ENCODE results near the gene MYH14.

Gene MYH14

GRCh38 chr19:50203281-50204080 is at the start of gene MYH14:
MYH14 (plus strand) TSS chr19:50203622; CDS start chr19:50210366, 6,744 bp downstream.
- H3K4me3 ChIP-seq (ENCODE audit: low read depth, low read length), result no peak within 1 kb of the TSS
- TF ChIP-seq, protein P1, sequence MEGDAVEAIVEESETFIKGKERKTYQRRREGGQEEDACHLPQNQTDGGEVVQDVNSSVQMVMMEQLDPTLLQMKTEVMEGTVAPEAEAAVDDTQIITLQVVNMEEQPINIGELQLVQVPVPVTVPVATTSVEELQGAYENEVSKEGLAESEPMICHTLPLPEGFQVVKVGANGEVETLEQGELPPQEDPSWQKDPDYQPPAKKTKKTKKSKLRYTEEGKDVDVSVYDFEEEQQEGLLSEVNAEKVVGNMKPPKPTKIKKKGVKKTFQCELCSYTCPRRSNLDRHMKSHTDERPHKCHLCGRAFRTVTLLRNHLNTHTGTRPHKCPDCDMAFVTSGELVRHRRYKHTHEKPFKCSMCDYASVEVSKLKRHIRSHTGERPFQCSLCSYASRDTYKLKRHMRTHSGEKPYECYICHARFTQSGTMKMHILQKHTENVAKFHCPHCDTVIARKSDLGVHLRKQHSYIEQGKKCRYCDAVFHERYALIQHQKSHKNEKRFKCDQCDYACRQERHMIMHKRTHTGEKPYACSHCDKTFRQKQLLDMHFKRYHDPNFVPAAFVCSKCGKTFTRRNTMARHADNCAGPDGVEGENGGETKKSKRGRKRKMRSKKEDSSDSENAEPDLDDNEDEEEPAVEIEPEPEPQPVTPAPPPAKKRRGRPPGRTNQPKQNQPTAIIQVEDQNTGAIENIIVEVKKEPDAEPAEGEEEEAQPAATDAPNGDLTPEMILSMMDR (IDR thresholded peaks at IDR 0.05; ENCODE audit: low read depth, low read length, missing control alignments), result no peak
- no peak for DNase-seq (ENCODE audit: low read depth)
- in situ Hi-C loops (cut with HindIII; ENCODE audit: low sequenced_read_pairs), result no loop called here

- TF ChIP-seq, protein P1 (IDR thresholded peaks at IDR 0.05; ENCODE audit: low read depth, low read length, missing control alignments), result no peak
- in situ Hi-C loops (cut with HindIII; ENCODE audit: low sequenced_read_pairs), result no loop called here
- no peak overlapping the region for H3K4me3 ChIP-seq (ENCODE audit: low read depth, low read length)
- no peak for DNase-seq (ENCODE audit: low read depth)
Measured at GRCh38 chr19:50154529-50154928, 48.9 kb upstream of the MYH14 start.

DNA sequence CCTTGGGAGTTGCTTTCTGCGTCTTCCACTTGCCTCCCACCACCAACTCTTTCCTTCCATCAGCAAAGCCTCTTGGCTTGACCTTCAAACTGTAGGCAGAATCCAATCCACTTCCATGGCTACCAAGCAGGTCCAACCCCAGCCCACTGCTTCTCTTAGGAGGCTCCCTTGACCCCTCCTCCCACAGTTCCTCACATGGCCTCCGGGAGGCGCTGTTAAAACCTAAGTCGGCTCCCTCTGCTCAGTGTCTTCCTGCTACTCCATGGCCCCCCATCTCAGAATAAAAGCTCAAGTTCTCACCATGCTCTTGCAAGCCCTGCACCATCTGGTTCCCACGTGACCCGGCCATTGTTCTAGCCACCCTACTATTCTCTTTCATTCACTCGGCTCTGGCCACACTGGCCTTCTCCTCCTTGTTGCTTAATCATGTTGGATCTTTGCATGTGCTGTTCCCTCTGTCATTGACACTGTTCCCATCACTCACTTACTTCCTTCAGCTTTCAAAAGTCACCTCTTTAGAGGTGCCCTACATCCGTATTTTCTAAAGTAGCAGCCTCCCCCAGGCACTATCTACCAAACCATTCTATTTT is 47.8 kb upstream of the MYH14 start:
- DNase-seq (ENCODE audit: low read depth), result no peak
- in situ Hi-C loops (cut with HindIII; ENCODE audit: low sequenced_read_pairs), result no loop called here
- TF ChIP-seq, protein P1 (IDR thresholded peaks at IDR 0.05; ENCODE audit: low read depth, low read length, missing control alignments), result no peak
- H3K4me3 ChIP-seq (ENCODE audit: low read depth, low read length), result no peak overlapping the region

GRCh38 chr19:50158577-50158976 is 44.8 kb upstream of the MYH14 start:
- DNase-seq (ENCODE audit: low read depth), result no peak
- in situ Hi-C loops (cut with HindIII; ENCODE audit: low sequenced_read_pairs), result no loop called here
- TF ChIP-seq, protein P1 (IDR thresholded peaks at IDR 0.05; ENCODE audit: low read depth, low read length, missing control alignments), result no peak
- no peak overlapping the region for H3K4me3 ChIP-seq (ENCODE audit: low read depth, low read length)

DNA sequence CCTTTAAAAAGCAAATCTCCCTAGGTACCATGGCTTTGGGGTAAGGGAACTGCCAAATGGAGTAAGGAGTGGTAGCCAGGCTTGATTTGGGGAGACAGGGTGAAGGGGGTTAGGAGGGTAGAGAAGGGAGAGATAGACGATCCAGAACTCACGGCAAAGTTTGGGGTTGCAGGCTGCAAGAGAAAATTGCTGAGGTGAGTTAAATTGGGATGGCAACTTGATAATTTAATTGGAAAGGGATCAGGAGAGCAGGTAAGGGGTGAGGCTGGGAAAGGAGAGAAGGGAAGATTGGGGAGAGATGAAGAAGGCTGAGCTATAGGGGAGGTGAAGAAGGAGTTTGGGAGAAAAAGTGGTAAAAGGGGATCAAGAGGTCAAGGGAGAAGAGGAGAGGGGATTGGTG is 44.3 kb upstream of the MYH14 start:
- H3K4me3 ChIP-seq (ENCODE audit: low read depth, low read length), result no peak overlapping the region
- TF ChIP-seq, protein P1 (IDR thresholded peaks at IDR 0.05; ENCODE audit: low read depth, low read length, missing control alignments), result no peak
- DNase-seq (ENCODE audit: low read depth), result no peak
- in situ Hi-C loops (cut with HindIII; ENCODE audit: low sequenced_read_pairs), result no loop called here

GRCh38 chr19:50162988-50163387 is 40.4 kb upstream of the MYH14 start, which contains the start of gene IZUMO2:
IZUMO2 (minus strand) TSS chr19:50163281; CDS start chr19:50163194, 87 bp downstream.
- H3K4me3 ChIP-seq (ENCODE audit: low read depth, low read length), result no peak within 1 kb of the TSS
- TF ChIP-seq, protein P1 (IDR thresholded peaks at IDR 0.05; ENCODE audit: low read depth, low read length, missing control alignments), result no peak
- in situ Hi-C loops (cut with HindIII; ENCODE audit: low sequenced_read_pairs), result no loop called here
- DNase-seq (ENCODE audit: low read depth), result no peak

All from astrocyte of the cerebellum (primary cell).